ENCODE results near the gene RAD21L1. TPM values are rescaled to one million over a fixed set of nuclear protein-coding genes. Genes with fewer than 3 reads are reported as not detected.

Gene RAD21L1
- total and polyA plus RNA-seq, 2 of the 8 experiments (the other 6 are each of a cell fraction or from before 2014, with no cell fraction given): 0.06 to 0.26 TPM

DNA sequence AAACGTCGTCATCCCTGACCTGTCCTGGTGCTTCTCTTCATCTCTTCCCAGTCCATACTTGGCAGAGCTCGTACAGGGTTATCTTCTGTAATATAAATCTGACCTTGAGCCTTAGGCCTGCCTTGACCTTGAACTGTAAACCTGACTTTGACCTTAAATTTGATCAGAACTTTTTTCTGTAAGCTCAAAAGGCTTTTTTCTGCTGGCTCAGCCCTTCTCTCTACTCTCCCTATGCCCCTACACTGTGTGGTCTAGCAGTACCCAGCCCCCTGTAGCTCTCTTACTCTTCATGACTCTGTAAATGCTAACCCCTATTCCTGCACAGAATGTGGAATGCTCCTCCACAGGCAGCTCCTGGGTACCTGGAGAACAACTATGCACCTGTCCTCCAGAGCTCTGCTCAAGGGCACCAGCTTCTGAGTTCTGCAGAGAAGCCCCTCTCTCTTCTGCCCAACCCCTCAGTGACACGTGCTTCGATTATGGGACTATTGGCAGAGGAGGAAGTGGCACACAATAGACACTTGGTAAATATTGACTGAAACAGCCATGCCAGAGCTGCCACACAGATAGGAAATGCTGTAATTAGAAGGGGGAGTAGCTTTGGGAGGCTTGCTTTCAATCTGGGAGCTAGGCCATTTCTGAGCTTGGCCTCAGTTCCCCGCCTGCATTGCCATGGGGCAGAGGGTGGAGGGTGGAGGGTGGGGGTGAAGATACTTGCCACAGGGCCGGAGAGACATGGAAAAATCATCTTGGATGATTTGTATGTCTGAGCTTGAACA lies 55.6 kb downstream of the RAD21L1 start (continued):
- TF ChIP-seq, protein P1, sequence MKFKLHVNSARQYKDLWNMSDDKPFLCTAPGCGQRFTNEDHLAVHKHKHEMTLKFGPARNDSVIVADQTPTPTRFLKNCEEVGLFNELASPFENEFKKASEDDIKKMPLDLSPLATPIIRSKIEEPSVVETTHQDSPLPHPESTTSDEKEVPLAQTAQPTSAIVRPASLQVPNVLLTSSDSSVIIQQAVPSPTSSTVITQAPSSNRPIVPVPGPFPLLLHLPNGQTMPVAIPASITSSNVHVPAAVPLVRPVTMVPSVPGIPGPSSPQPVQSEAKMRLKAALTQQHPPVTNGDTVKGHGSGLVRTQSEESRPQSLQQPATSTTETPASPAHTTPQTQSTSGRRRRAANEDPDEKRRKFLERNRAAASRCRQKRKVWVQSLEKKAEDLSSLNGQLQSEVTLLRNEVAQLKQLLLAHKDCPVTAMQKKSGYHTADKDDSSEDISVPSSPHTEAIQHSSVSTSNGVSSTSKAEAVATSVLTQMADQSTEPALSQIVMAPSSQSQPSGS (IDR thresholded peaks at IDR 0.05; ENCODE audit: low read length): no peak
- no peak for TF ChIP-seq POLR2A (IDR thresholded peaks at IDR 0.05; ENCODE audit: control extremely low read depth in 1 of 2, low read depth in 2 of 2, low read length in 2 of 2)
- no peak for TF ChIP-seq KDM5A (IDR thresholded peaks at IDR 0.05; ENCODE audit: low read length)
- TF ChIP-seq RFX5 (IDR thresholded peaks at IDR 0.05; ENCODE audit: borderline replicate concordance, low read depth, low read length): no peak
- TF ChIP-seq, protein P2, sequence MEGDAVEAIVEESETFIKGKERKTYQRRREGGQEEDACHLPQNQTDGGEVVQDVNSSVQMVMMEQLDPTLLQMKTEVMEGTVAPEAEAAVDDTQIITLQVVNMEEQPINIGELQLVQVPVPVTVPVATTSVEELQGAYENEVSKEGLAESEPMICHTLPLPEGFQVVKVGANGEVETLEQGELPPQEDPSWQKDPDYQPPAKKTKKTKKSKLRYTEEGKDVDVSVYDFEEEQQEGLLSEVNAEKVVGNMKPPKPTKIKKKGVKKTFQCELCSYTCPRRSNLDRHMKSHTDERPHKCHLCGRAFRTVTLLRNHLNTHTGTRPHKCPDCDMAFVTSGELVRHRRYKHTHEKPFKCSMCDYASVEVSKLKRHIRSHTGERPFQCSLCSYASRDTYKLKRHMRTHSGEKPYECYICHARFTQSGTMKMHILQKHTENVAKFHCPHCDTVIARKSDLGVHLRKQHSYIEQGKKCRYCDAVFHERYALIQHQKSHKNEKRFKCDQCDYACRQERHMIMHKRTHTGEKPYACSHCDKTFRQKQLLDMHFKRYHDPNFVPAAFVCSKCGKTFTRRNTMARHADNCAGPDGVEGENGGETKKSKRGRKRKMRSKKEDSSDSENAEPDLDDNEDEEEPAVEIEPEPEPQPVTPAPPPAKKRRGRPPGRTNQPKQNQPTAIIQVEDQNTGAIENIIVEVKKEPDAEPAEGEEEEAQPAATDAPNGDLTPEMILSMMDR (IDR thresholded peaks at IDR 0.05; ENCODE audit: control extremely low read depth in 1 of 3, insufficient read depth in 1 of 3, low read depth in 1 of 3, low read length in 3 of 3): no peak
- TF ChIP-seq, protein P3, sequence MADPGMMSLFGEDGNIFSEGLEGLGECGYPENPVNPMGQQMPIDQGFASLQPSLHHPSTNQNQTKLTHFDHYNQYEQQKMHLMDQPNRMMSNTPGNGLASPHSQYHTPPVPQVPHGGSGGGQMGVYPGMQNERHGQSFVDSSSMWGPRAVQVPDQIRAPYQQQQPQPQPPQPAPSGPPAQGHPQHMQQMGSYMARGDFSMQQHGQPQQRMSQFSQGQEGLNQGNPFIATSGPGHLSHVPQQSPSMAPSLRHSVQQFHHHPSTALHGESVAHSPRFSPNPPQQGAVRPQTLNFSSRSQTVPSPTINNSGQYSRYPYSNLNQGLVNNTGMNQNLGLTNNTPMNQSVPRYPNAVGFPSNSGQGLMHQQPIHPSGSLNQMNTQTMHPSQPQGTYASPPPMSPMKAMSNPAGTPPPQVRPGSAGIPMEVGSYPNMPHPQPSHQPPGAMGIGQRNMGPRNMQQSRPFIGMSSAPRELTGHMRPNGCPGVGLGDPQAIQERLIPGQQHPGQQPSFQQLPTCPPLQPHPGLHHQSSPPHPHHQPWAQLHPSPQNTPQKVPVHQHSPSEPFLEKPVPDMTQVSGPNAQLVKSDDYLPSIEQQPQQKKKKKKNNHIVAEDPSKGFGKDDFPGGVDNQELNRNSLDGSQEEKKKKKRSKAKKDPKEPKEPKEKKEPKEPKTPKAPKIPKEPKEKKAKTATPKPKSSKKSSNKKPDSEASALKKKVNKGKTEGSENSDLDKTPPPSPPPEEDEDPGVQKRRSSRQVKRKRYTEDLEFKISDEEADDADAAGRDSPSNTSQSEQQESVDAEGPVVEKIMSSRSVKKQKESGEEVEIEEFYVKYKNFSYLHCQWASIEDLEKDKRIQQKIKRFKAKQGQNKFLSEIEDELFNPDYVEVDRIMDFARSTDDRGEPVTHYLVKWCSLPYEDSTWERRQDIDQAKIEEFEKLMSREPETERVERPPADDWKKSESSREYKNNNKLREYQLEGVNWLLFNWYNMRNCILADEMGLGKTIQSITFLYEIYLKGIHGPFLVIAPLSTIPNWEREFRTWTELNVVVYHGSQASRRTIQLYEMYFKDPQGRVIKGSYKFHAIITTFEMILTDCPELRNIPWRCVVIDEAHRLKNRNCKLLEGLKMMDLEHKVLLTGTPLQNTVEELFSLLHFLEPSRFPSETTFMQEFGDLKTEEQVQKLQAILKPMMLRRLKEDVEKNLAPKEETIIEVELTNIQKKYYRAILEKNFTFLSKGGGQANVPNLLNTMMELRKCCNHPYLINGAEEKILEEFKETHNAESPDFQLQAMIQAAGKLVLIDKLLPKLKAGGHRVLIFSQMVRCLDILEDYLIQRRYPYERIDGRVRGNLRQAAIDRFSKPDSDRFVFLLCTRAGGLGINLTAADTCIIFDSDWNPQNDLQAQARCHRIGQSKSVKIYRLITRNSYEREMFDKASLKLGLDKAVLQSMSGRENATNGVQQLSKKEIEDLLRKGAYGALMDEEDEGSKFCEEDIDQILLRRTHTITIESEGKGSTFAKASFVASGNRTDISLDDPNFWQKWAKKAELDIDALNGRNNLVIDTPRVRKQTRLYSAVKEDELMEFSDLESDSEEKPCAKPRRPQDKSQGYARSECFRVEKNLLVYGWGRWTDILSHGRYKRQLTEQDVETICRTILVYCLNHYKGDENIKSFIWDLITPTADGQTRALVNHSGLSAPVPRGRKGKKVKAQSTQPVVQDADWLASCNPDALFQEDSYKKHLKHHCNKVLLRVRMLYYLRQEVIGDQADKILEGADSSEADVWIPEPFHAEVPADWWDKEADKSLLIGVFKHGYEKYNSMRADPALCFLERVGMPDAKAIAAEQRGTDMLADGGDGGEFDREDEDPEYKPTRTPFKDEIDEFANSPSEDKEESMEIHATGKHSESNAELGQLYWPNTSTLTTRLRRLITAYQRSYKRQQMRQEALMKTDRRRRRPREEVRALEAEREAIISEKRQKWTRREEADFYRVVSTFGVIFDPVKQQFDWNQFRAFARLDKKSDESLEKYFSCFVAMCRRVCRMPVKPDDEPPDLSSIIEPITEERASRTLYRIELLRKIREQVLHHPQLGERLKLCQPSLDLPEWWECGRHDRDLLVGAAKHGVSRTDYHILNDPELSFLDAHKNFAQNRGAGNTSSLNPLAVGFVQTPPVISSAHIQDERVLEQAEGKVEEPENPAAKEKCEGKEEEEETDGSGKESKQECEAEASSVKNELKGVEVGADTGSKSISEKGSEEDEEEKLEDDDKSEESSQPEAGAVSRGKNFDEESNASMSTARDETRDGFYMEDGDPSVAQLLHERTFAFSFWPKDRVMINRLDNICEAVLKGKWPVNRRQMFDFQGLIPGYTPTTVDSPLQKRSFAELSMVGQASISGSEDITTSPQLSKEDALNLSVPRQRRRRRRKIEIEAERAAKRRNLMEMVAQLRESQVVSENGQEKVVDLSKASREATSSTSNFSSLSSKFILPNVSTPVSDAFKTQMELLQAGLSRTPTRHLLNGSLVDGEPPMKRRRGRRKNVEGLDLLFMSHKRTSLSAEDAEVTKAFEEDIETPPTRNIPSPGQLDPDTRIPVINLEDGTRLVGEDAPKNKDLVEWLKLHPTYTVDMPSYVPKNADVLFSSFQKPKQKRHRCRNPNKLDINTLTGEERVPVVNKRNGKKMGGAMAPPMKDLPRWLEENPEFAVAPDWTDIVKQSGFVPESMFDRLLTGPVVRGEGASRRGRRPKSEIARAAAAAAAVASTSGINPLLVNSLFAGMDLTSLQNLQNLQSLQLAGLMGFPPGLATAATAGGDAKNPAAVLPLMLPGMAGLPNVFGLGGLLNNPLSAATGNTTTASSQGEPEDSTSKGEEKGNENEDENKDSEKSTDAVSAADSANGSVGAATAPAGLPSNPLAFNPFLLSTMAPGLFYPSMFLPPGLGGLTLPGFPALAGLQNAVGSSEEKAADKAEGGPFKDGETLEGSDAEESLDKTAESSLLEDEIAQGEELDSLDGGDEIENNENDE (IDR thresholded peaks at IDR 0.05; ENCODE audit: insufficient replicate concordance, low read length): no peak

All from H1 (cell line).